NCI-H1436 treated with DMSO at 0.1 percent for 48 hours (cell line): Measurements from ENCODE around the gene RMI2.
"Not testable (repeated sequence)": the region's sequence is repeated elsewhere in the genome, so short reads cannot be mapped to it uniquely, and the experiment has no call there.

Source experiments
- DNase-seq: peaks from one replicate; lab custom pipeline; 2025; lab: John Stamatoyannopoulos, UW

RMI2 gene

DNA sequence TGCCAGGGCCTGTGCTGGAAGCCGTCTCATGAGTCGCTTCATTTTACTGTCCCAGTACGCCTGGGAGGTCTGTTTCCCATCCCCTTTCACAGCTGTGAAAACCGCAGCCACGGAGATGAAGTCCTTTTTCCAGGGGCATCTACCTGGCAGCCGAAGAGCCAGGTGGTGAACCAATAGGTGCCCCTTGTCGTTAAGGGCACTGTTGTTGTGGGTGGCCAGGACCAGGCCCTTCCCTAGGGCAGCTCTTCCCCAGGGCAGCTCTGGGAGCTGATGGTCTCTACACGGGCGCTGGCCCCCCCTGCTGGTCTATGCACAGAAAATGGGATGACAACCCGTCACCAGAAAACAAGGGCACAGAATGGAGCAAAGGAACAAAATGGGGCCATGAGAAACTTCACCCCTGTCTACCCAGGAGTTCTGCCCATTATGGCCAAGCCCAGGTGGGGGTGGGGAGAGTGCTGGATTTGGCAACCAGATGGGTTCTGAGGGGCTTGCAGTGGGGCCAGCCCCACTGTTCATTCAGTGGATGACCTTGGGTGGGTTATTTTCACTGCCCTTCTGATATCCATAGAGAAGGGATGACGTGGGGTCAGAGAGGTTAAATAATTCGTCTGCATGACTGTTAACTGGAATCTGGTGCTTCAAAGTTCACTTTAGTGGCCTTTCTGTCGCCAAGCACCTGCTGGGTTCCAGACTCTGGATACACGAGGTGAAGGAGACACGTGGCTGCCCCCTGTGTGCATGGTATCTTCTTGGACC, 11.5 kb downstream of the RMI2 start:
- no peak for DNase-seq

DNA sequence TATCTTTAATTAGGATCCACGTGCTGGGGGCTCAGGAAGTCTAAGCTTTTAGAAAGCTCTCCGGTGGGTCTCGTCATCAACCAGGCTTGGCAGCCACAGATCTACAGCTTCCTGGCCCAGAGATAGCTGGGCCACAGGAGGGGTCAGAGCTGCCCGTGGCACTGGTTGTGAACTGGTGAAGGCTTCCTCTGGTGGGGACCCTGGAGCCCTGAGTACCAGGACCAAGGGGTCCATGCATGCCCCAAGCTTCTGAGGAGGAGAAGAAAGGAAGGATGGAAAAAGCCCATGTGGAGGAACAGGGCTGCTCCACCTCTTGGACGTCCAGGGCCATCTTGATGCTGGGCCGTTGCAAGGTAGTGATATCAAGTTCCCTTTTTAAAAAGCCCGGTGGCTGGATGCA, 13.3 kb downstream of the RMI2 start:
- no peak for DNase-seq

DNA sequence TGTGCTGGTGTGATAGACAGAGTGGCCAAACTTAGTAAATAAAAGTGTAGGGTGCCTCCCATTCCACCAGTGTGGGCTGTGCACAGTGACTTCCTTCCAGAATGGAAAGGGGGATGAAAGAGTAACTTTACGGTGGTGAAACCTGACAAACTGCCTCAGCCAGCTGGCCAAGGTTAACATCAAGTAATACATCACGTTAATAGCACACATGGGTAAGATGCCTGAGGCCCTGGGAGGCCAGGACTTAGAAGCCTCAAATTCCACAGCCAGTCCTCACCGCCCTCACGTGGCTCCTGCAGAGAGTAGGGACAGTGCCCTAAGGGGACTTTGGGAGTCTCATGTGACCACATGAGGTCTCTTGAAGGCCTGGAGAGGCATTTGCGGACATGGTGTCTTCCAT, 14.1 kb downstream of the RMI2 start:
- DNase-seq: no peak

DNA sequence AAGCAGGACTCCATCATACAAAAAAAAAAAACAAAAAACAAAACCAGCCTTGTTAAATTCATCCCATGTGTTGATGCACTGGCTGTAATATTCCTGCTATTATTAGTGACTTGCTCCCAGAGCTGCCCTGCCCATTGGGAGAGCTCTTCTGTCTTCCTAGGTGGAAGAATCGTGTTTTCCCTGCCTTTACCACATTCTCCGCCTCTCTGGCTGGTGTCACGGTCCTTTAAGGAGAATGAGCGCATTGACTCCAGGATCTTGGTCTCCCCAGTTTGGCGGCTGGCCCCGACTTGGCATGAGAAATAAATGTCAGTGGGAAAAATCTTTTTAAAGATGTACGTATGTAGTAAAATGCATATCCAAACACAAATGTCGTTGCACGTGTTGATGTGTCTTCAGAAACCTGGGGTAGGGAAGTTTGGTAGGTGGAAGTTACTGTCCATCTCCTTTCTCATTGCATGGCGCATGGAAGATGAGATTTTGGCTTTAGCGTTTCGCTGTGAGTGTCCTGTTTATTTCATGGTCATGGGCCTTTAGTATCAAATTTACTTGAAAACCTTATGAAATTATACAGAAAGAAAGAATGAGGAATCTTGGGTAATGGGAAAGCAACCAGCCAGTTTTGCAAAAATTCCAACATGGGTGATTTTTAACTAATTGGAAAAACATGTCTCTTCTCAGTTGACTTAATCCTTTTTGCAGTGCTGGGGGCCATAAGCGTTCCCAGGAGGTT, 15.5 kb downstream of the RMI2 start:
- DNase-seq: no peak

DNA sequence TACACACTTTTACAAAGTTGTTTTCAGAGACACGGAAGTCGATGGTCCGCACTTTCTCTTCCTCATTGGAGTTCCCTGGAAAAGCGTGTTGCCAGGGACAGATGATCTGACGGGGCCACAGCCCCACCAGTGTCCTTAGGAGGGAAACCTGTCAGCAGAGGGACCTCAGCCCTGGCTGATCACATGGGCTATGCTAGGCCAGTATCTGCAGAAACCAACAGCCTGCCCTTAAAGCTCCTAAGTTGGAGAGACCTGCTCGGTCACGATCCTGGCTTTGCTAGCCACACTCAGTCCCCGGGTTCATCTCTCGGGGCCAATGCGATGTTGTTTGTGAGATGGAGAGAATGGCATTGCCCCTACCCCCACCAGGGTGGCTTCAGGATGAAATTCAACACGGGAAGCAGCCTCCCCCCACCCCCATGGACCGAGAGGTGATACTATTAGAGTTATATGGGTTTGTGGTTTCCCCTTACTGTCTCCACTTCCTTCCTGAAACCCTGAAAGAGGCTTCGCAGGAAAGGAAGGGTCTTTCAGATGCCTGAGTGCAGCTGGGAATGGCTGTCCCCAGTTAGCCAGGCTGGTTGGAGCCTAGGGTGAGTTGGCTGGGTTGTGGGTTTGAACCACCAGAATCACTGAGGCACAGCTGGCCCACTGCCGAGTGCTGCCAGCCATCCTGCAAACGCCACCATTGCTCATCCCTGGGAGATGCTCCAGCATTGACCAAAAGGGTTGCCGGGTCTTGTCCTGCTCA, 16.6 kb downstream of the RMI2 start:
- DNase-seq: no peak

DNA sequence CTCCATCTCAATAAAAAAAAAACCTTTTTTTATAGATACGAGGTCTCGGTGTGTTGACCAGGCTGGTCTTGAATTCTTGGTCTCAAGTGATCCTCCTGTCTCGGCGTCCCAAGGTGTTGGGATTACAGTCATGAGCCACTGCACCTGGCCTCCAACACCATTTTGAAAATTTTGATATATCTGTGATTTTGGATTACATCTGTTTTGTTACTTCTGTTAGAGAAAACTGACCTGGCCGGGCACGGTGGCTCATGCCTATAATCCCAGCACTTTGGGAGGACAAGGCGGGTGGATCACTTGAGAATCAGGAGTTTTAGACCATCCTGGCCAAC, 18.6 kb downstream of the RMI2 start:
- no peak for DNase-seq

DNA sequence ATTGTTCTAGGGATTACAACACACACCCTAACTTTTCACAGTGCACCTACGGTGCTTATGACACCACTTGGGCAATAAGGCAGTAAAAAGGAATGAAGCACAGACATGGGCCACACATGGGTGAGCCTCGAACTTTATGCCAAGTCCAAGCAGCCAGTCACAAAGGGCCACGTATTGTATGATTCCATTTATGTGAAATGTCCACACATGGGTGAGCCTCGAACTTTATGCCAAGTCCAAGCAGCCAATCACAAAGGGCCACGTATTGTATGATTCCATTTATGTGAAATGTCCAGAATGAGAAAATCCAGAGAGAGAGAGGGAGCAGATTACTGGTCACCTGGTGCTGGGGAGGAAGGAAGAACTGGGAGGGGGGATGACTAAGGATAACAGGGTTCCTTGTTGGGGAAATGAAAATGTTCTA, 22.2 kb downstream of the RMI2 start:
- DNase-seq: no peak

DNA sequence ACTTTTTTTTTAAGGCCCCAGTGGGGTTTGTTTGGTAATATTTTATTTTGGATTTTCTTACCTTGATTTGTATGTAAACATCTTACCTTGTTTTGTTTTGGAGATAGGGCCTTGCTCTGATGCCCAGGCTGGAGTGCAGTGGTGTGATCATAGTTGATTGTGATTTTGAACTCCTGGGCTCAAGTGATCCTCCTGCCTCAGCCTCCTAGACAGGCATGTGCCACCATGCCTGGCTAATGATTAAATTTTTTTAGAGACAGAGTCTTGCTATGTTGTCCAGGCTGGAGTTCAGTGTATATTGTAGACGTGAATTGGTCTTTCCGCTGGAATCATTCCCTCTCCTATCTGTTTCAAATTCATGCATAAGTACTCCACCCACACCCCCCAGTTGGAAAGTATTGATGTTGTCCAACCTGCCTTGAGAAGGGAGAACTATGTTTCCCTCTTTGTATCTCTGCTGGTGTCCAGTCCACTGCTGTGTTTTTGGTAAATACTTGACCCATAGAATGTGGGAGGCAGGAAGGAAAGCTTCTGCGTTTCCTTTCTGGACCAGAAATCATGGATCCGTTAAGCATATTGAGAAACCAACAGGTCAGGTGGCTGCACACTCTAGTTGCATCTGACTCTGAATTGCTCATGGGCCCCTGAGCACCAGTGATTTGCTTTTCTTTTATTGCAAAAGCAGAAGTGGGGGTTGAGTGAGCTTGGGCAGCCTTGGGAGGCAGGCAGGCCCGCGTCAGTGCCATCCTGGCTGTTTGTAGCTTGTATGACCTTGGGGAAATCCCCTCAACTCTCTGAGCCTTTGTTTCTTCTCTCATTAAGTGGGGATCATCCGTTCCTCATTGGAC, 25.0 kb downstream of the RMI2 start:
- no peak for DNase-seq

DNA sequence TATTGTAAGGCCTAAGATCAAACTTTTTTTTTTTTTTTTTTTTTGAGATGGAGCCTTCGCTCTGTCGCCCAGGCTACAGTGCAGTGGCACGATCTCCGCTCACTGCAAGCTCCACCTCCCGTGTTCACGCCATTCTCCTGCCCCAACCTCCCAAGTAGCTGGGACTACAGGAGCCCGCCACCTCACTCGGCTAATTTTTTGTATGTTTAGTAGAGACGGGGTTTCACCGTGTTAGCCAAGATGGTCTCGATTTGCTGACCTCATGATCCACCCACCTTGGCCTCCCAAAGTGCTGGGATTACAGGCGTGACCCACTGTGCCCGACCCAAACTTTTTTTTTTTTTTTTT, 25.6 kb downstream of the RMI2 start:
- DNase-seq: not testable (repeated sequence)

DNA sequence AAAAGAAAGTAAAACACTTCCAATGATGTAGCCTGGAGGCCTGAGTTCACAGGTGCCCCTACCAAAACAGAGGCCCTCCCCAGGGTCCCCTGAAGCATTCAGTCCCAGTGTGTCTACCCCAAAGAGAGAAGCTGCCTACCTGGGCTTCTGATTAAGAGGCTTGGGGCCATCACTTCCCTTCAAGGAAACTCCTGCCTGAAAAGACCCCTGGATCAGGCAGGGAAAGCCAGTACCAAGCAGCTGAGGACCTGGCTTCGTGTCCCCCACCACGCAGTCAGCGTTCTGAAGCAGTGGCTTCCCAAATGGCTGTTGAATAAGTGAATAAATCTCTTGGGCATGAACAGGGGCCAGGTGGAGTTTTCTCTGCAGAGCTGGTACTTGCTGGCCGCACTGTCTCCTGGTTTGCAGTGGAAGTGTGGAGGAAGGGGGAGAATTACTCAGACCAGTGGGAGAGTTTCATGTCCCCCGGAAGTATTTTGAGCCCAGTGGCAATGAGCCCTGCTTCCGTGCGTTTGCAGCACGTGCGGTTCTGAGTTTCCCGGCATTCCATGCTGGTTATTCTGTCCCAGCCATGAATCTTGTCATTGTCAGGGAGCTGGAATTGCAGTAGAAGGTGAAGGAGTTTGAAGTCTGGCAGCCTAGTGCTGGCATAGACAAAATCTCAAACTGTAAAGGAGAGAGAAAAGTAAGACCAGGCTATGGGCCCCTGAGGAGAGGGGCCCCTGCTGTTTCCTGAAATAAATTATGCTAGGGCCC, 27.0 kb downstream of the RMI2 start:
- no peak for DNase-seq

DNA sequence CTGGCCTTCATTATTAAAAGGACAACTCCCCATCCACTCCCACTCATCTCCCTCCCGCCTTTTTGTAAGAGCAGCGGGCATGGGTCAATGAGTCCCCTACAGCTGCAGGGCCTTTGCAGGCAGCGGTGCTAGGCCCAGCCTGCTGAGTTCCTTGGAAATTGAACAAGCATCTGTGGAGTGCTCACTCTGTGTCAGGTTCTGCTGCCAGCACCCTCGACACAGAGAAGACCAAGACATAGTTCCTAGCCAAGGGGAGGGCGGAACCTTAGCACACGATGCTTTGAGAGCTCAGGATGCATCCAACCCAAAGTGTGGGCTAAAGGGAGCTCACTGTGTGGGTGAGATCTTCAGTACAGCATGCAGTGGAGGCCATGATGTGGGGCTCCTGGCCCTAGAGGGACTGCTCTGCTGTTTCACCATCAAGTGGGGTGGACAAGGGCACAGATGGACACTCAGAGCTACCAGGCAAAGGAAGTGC, 27.6 kb downstream of the RMI2 start:
- DNase-seq: no peak

DNA sequence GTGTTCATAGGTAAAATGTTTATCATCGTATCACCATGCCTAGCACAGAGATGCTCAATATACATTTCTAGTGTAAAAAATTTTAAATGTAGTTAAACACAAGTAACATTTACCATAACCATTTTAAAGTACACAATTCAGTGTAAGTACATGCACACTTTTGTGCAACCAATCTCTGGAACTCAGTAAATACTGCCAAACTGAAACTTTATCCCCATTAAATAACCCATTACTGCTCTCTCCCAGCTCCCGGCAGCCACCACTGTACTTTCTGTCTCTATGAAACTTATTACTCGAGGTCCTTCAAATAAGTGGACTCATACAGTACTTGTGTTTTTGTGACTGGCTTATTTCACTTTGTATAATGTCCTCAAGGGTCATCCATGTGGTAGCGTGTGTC, 29.0 kb downstream of the RMI2 start:
- no peak for DNase-seq

DNA sequence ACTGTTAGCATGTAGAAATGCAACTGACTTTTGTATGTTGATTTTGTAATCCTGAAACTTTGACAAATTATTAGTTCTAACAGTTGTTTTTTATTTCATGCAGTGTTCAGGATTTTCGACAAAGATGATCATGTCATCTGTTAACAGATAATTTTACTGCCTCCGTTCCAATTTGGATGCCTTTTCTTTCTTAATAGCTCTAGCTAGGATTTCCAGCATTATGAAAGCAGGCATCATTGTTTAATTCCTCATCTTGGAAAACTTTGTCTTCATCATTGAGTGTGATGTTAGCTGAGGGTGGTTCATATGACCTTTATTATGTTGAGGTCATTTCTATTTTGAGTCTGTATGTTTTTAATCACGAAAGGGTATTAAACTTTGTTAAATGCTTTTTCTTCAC, 31.9 kb downstream of the RMI2 start:
- no peak for DNase-seq

DNA sequence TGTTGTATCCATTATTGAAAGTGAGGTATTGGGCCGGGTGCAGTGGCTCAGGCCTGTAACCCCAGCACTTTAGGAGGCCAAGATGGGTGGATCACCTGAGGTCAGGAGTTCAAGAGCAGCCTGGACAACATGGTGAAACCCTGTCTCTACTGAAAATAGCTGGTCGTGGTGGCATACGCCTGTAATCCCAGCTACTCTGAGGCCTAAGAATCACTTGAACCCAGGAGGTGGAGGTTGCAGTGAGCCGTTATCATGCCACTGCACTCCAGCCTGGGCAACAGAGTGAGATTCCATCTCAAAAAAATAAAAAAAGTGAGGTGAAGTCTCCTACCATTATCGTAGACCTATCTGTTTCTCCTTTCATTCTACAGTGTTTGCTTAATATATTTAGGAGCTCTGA, 33.7 kb downstream of the RMI2 start:
- DNase-seq: not testable (repeated sequence)

DNA sequence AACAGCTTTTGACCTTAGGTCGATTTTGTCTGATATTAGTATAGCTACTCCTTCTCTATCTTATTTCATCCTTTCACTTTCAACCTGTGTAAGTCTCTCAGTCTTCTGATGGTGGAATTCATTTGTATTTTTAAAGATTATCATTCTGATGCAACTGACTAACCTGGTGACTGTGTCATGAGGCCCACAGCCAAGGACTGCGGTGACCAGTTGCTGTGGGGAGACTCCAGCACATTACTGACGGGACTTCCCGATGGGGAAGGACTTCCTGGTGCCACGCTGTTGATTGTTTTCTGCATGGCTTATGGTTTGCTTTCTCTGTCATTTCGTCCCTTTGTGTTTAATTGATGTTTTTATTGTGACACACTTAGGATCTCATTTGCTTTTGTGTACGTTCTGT, 34.2 kb downstream of the RMI2 start:
- DNase-seq: no peak

DNA sequence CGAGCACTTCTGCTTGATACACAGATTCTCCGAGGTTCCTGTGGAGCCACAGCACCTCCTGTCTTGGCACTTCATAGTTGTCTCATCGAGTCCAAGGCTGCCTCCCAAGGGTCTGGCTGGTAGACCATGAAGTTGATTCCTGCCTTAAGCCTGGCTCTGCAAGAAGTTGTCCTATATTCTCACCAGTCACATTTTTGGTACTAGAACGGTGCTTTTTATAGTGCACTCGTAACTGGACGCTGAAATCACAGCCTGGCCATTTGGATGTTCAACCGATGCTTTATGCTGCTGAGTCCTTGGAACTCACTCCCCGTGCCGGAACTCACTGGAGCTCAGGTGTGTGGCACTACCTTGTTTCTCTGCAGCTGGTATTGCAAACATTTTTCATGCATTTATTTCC, 35.6 kb downstream of the RMI2 start:
- DNase-seq: no peak

DNA sequence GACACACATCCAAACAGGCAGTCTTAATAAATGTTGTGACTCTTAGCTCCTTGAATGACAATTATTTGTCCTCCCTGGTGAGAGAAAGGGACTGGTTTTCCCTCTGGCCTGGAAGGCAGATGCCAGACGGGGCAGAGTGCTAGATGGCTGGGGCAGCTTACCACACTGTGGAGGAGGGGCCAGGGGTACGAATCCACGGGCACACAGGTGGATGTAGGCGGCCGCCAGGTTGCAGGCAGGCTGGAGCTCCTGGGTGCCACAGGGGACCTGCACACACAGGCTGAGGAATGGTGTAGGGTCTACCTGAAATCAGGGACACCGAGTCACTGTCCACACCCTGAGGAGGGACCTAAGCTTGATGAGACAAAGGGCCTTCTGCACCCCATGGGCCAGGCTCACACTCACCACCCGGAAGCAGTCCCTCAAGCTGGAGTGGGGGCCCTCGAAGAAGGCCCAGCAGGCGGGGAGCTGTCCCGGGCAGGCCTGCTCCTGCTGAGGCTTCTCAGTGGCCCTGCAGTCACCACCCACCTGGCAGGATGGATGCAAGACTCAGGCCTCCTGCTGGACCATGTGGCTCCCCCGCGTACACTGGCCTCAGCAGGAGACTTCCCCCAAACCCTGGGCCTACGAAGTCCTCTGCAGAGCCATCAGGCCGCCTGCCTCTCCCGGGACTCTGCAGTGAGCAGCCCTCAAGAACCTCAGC, 38.4 kb downstream of the RMI2 start:
- DNase-seq: no peak

DNA sequence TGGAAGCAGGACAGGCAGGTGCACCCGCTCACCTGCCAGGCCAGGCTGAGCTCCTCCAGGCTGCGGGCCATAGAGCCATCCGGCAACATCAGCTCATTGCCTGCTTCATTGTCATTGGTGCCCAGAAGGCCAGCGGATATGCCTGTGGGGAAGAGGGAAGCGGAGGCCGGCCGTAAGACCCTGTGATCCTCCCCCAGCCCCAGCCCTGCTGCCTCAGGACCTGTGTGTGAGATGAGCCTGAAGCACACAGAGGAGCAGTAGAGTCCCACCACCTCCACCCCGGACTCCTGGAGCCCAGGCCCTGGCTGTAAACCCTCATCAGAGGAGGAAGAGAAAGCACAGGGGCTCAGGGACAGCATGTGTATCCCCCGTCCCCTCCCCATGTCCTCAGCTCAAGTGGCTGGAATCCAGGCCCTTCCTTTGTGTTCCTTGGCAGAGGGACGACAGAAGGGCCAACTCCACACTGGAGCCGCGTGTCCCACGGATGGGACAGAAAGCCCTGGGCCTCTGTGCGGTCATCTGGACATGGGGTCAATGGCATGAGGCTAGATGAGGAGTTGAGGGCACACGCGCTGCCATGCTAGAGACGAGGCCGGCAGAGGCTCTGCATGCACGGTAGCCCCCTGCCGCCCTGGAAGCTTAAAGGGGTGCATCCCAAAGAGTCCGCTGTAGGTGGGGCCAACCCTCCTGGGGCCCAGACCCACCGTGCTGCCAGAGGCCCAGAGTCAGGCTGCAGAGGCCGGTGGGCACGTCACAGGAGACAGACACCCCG, 39.1 kb downstream of the RMI2 start:
- no peak for DNase-seq

DNA sequence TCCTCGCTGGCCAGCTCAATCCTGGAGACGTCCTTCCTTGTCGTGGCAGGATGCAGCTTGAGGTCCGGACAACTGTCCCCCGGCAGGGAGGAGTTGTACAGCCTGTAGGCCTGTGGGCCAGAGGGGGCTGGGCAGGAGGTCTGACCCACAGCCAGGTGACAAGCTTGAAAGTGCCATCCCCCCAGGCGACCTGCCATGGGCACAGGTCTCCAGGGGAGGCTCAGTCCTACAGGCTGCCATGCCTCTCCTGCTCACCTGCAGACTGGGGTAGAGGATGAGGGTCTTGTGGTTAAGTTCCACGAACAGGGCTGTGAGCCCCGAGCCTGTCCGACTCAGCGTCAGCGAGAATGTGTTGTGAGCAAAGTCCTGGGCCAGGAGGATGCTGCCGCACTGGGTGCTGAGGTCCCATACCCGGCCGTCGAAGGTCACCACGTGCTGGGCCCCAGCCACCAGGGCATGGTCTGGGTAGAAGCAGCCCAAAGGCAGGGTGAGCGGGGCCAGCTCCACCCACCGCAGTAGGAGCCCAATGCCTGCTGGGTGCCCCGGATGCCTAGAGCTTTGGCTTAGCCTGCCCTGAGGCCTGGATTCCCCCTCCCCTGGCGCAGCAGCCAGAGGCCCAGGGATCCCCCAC, 39.8 kb downstream of the RMI2 start:
- no peak for DNase-seq
